ENCODE results near the gene TEX44.

The TEX44 gene

DNA sequence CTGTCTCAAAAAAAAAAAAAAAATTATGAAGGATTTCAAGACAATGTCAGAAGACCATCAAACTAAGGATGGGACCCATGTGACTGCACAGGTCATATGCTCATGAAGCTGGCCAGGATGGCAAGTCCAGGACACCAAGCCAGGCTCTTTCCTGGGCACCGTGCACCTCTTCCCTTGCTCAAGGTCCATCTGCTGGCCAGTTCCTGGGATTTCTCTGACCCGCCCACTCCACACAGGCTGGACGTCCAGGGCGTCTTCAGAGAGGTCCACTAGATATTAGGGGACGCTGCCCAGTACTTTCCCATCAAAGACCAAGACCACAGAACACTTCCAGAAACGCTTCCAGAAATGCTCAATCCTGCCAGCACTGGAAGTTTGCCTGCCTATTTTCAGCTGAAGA lies 14.3 kb downstream of the TEX44 start:
- Histone ChIP-seq H3K36me3 (ENCODE audit: control insufficient read depth, insufficient read depth, low read length) (no peaks in the 10 kb centered on the region), H3K4me3 (ENCODE audit: extremely low read depth, insufficient read depth, low read length, poor library complexity, severe bottlenecking) (no peak overlapping the region), H3K9me3 (ENCODE audit: control insufficient read depth, low read length) (no peaks in the 10 kb centered on the region), H3K4me1 (ENCODE audit: control insufficient read depth, insufficient read depth, low read length, poor library complexity, severe bottlenecking) (peaks cover 32% of the 10 kb centered on the region), H3K27ac (ENCODE audit: low read depth, low read length, severe bottlenecking) (no peak overlapping the region)
- 85 to 94% methylated on average over 4 to 6 of the region's 6 CpGs for WGBS, 2 experiments (ENCODE audit: insufficient coverage in 2 of 2)

DNA sequence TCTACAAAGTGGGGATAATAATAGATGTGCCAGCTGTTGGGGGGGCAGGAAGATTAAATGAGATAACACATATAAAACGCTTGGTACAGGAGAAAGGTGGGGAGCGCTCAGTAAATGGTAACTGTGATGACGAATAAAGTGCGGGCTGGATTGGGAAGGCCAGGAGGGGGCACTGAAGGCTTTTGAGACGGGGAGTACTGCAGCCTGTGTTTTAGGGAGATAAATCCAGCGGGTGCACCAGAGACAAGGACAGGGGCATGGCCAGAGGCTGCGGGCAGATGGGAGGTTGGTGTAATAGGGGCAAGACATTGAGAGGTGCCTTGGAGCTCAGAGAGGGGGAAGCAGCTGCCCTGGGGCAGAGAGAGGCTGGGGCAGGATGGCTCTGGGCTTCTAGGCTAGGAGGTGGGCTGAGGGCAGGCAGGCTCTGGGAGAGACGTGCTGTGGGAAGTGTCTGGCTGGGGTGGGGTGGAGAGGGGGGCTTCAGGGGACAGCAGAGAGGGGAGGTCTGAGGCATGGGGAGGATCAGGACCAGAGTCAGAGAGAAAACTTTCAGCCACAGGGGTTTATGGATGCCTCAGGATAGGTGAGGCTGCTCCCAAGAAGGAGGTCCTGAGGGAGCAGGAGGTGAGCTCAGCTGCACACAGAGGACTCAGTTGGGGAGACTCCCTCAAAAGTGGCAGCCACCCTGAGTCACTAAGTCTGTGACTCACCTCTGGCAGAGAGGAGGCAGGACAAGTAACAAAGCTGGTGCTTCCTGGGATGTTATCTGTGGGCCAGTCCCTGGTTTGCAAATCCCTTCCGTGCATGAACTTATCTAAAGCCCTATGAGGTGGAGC lies 18.8 kb downstream of the TEX44 start:
- H3K27ac ChIP-seq (ENCODE audit: low read depth, low read length, severe bottlenecking): peak overlapping the region; percentile 99
- no peak overlapping the region for H3K4me3 ChIP-seq (ENCODE audit: extremely low read depth, insufficient read depth, low read length, poor library complexity, severe bottlenecking)
- H3K9me3 ChIP-seq (ENCODE audit: control insufficient read depth, low read length): no peaks in the 10 kb centered on the region
- WGBS, 2 experiments (ENCODE audit: insufficient coverage in 2 of 2): 47 to 48% methylated on average over 8 of the region's 9 CpGs
- peaks cover 35% of the 10 kb centered on the region for H3K4me1 ChIP-seq (ENCODE audit: control insufficient read depth, insufficient read depth, low read length, poor library complexity, severe bottlenecking)
- no peaks in the 10 kb centered on the region for H3K36me3 ChIP-seq (ENCODE audit: control insufficient read depth, insufficient read depth, low read length)

DNA sequence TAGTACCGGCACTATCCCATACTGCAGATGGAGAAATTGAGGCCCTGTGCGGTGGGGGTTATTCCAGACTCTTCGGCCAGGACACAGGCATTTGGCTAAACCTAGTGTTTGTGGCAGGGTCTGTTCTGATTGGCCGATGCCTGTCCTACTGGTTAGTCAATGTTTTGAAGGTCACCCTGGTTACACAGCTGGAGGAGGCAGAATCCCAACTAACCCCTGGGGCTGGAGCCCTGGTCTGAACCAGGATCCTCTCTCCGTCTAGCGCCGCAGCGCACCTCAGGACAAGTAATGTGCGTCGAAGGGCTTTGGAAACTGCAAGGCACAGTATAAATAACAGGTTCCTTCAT lies 19.4 kb downstream of the TEX44 start:
- Histone ChIP-seq H3K4me3 (ENCODE audit: extremely low read depth, insufficient read depth, low read length, poor library complexity, severe bottlenecking) (no peak overlapping the region), H3K4me1 (ENCODE audit: control insufficient read depth, insufficient read depth, low read length, poor library complexity, severe bottlenecking) (peaks cover 35% of the 10 kb centered on the region), H3K36me3 (ENCODE audit: control insufficient read depth, insufficient read depth, low read length) (no peaks in the 10 kb centered on the region), H3K9me3 (ENCODE audit: control insufficient read depth, low read length) (no peaks in the 10 kb centered on the region), H3K27ac (ENCODE audit: low read depth, low read length, severe bottlenecking) (peak overlapping the region; percentile 99)
- WGBS, 2 experiments (ENCODE audit: insufficient coverage in 2 of 2): 34 to 54% methylated on average over 8 to 9 of the region's 10 CpGs

DNA sequence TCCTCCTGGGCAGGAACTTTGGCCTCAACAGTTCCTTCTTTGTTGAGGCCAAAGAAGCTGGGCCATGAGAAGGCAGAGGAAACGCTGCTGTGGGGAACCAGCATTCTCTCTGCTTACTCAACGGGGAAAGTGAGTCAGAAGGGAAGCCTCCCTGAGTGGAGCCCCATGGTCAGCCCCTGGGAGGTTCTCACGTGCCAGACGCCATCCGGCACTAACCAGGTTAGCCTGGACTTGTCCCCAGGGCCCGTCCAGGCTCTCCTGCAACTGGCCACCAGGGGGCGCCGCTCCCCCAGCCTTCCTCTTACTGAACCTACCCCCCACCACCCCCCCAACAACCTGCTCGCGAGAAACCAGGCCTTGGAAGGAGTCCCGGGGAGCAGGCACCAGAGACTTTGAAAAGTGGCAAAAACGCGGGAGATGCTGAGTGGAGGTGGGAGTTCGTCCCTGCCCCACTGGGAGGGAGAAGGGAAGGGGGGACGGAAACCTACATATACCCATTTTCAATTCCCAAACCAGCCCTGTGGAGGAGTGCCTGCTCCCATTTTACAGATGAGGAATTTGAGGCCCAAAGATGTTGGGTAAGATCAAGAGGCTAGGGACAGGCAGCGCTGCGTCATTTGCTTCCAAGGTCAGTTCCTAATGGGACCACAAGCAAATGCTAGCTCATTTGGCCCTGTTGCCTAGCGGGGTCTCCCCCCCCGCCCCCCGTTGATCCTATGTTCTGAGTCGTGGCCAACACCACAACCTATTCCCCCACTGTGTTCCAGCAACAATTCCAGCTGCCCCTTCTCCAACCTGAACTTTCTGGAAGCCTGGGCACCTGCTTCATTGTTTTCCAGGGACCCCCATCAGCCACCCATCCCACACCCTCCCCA lies 20.0 kb downstream of the TEX44 start:
- WGBS, 2 experiments (ENCODE audit: insufficient coverage in 2 of 2): 33 to 36% methylated on average over 6 to 9 of the region's 21 CpGs
- Histone ChIP-seq H3K4me3 (ENCODE audit: extremely low read depth, insufficient read depth, low read length, poor library complexity, severe bottlenecking) (no peak overlapping the region), H3K9me3 (ENCODE audit: control insufficient read depth, low read length) (no peaks in the 10 kb centered on the region), H3K27ac (ENCODE audit: low read depth, low read length, severe bottlenecking) (peak overlapping the region; percentile 99), H3K4me1 (ENCODE audit: control insufficient read depth, insufficient read depth, low read length, poor library complexity, severe bottlenecking) (peaks cover 35% of the 10 kb centered on the region), H3K36me3 (ENCODE audit: control insufficient read depth, insufficient read depth, low read length) (no peaks in the 10 kb centered on the region)

DNA sequence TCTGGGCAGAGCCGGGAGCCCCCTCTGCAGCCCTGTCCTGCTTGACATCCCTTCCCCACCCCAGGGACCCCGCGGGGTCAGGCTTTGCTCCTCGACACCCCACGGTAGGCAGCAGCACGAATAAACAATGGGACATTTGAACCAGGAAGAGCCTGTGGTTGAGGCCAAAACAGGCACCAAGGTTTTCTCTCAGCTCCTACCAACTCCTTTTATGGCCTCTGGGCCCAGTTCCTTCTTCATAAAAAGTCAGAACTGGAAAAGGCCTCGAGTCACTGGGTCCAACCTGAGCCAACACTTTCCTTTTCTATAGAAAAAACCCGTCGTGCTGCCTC lies 20.6 kb downstream of the TEX44 start:
- no peak overlapping the region for H3K4me3 ChIP-seq (ENCODE audit: extremely low read depth, insufficient read depth, low read length, poor library complexity, severe bottlenecking)
- H3K27ac ChIP-seq (ENCODE audit: low read depth, low read length, severe bottlenecking): peak overlapping the region; percentile 99

DNA sequence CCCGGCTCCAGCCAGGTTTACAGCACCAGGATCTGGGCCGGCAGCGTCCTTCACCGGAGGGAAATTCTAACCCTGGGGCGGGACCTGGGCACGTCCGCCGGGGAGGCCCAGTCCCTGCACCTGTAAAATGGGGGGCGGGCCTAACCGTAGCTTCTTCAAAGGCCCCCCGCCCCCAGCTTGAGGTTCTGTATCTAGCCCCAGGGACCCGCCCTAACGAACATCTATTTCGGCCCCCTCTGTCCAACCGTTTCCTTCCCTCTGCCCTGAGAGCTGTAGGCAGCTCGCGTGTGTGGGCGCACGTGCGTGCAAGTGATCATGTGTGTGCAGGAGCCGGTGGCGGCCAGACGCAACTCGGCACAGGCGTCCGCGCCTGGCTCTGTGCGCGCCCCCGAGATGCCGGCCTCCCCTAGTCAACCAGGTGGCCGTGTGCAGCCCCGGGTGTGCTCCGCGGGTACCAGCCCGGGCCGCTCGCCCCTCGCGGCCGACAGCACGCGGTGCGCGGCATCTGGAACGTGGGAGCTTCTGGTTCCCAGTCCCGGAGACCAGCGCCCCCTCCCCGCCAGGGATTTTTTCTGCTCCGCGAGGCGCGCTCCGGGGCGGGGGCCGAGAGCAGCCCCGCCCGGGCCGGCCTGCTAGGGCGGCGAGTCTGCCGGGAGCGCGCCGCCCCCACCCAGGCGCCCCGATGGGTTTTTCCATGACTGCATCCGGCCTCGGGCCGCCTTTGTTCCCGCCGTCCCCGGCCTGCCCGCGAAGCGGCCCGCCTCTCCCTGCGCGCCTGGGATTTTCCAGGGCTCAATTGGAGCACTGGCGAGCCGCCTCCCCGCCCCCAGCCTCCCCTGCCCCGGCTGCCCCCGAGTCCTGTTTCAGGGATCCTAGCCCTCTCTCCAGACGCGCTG lies 21.2 kb downstream of the TEX44 start:
- H3K4me1 ChIP-seq (ENCODE audit: control insufficient read depth, insufficient read depth, low read length, poor library complexity, severe bottlenecking): peaks cover 35% of the 10 kb centered on the region
- 1% methylated on average over 48 to 72 of the region's 86 CpGs for WGBS, 2 experiments (ENCODE audit: insufficient coverage in 2 of 2)
- H3K9me3 ChIP-seq (ENCODE audit: control insufficient read depth, low read length): no peaks in the 10 kb centered on the region
- H3K4me3 ChIP-seq (ENCODE audit: extremely low read depth, insufficient read depth, low read length, poor library complexity, severe bottlenecking): peak overlapping the region; percentile 34
- no peaks in the 10 kb centered on the region for H3K36me3 ChIP-seq (ENCODE audit: control insufficient read depth, insufficient read depth, low read length)
- H3K27ac ChIP-seq (ENCODE audit: low read depth, low read length, severe bottlenecking): peak overlapping the region; percentile 99

More for the DNA sequence above, 20.6 kb downstream of the TEX44 start:
- H3K9me3 ChIP-seq (ENCODE audit: control insufficient read depth, low read length): no peaks in the 10 kb centered on the region
- WGBS, 2 experiments (ENCODE audit: insufficient coverage in 2 of 2): 27 to 41% methylated on average over 6 to 9 of the region's 9 CpGs
- no peaks in the 10 kb centered on the region for H3K36me3 ChIP-seq (ENCODE audit: control insufficient read depth, insufficient read depth, low read length)
- peaks cover 35% of the 10 kb centered on the region for H3K4me1 ChIP-seq (ENCODE audit: control insufficient read depth, insufficient read depth, low read length, poor library complexity, severe bottlenecking)

DNA sequence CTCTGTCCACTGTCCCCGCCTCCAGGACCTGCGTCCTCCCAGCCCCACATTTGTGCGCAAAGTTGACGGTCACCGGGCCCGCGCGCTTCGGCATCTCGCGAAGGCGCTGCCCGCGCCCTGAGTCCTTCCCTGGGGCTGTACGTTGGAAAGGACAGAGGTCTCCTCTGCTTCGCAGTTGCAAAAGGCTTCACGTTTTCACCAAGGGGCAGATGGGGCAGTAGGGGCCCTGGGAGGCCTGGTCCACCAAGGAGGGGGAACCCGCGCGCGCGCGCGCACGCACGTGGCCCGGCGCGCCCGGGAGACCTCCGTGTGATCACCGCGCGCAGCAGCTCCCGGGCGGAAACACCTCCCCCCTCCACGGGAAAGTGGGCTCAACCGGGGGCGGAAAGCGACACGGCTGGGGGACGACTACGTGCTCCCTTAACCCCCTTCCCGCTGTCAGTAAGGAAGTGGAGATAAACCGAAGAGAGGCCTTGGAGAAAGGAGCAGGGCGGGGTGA lies 21.9 kb downstream of the TEX44 start:
- Histone ChIP-seq H3K9me3 (ENCODE audit: control insufficient read depth, low read length) (no peaks in the 10 kb centered on the region), H3K4me1 (ENCODE audit: control insufficient read depth, insufficient read depth, low read length, poor library complexity, severe bottlenecking) (peaks cover 35% of the 10 kb centered on the region), H3K4me3 (ENCODE audit: extremely low read depth, insufficient read depth, low read length, poor library complexity, severe bottlenecking) (peak overlapping the region; percentile 34), H3K27ac (ENCODE audit: low read depth, low read length, severe bottlenecking) (peak overlapping the region; percentile 99), H3K36me3 (ENCODE audit: control insufficient read depth, insufficient read depth, low read length) (no peaks in the 10 kb centered on the region)
- 0 to 3% methylated on average over 7 to 22 of the region's 46 CpGs for WGBS, 2 experiments (ENCODE audit: insufficient coverage in 2 of 2)

DNA sequence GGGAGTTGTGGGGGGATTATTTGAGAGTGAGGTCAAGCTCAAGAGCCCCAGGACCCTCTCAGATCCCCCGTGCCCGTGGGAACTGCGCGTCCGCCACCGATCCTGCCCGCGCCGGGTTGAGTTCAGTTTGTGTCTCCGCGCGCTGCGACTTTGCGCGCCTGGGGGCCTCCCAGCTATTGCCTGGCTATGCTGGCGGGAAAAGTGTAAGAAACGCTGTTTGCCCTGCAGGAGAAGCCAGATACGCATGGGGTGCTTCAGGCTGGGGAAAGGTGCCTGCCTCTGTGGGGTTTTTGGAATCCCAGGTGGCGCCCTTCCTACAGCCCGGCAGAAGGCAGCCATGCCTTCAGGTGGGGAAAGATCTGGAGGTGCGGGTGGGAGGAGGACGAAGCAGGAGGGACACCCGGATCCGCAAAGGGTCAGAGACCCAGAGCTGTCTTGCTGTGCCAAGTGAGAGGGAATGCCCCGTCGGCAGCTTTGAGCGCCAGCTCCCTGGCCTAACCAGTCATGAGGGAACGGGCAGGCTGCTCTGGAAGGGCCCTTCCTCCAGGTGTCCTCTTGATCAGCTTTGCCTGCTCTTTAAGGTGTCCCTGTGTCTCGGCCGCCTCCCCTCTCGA lies 22.5 kb downstream of the TEX44 start:
- H3K27ac ChIP-seq (ENCODE audit: low read depth, low read length, severe bottlenecking): peak overlapping the region; percentile 99
- no peaks in the 10 kb centered on the region for H3K36me3 ChIP-seq (ENCODE audit: control insufficient read depth, insufficient read depth, low read length)
- no peaks in the 10 kb centered on the region for H3K9me3 ChIP-seq (ENCODE audit: control insufficient read depth, low read length)
- peaks cover 35% of the 10 kb centered on the region for H3K4me1 ChIP-seq (ENCODE audit: control insufficient read depth, insufficient read depth, low read length, poor library complexity, severe bottlenecking)
- peak overlapping the region; percentile 34 for H3K4me3 ChIP-seq (ENCODE audit: extremely low read depth, insufficient read depth, low read length, poor library complexity, severe bottlenecking)
- WGBS, 2 experiments (ENCODE audit: insufficient coverage in 2 of 2): 56 to 63% methylated on average over 30 to 31 of the region's 31 CpGs

DNA sequence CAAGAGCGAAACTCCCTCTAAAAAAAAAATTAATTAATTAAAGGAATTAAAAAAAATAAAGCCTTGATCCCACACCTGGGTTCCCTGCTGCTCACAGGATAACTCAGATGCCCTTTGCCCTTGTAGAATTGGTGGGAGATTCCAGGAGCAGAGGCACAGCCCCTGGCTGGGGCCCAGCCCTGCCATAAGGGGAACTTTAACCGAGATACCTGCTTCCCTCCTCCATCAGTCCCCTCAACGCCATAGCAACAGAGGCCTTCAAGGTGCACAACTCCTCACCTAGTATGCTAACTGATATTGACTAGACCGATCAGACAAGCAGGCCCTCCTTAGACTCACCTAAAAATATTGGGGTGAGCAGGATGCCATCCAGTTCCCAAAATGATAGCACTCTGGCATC lies 23.6 kb downstream of the TEX44 start:
- WGBS, 2 experiments (ENCODE audit: insufficient coverage in 2 of 2): 89 to 96% methylated on average over 3 of the region's 4 CpGs
- no peak overlapping the region for H3K4me3 ChIP-seq (ENCODE audit: extremely low read depth, insufficient read depth, low read length, poor library complexity, severe bottlenecking)
- H3K4me1 ChIP-seq (ENCODE audit: control insufficient read depth, insufficient read depth, low read length, poor library complexity, severe bottlenecking): peaks cover 37% of the 10 kb centered on the region
- H3K27ac ChIP-seq (ENCODE audit: low read depth, low read length, severe bottlenecking): no peak overlapping the region
- H3K36me3 ChIP-seq (ENCODE audit: control insufficient read depth, insufficient read depth, low read length): no peaks in the 10 kb centered on the region
- no peaks in the 10 kb centered on the region for H3K9me3 ChIP-seq (ENCODE audit: control insufficient read depth, low read length)
